ENCODE measurements around the gene PPP2R1A.

PPP2R1A gene

GRCh38 chr19:52189735-52190486 lies at the start of gene PPP2R1A:
Gene PPP2R1A, plus strand, starts transcription at chr19:52190052. Its CDS starts 45 bp downstream, at chr19:52190097.
- TF ChIP-seq GATA2 (IDR thresholded peaks at IDR 0.05; ENCODE audit: low read depth, low read length): peak; percentile 60
- no peak for TF ChIP-seq GATA3 (IDR thresholded peaks at IDR 0.05; ENCODE audit: low read depth, low read length)

- TF ChIP-seq GATA2 (IDR thresholded peaks at IDR 0.05; ENCODE audit: low read depth, low read length) (no peak), GATA3 (IDR thresholded peaks at IDR 0.05; ENCODE audit: low read depth, low read length) (no peak)
These were observed 48.6 kb upstream of the PPP2R1A start for GRCh38 chr19:52141203-52141602.

DNA sequence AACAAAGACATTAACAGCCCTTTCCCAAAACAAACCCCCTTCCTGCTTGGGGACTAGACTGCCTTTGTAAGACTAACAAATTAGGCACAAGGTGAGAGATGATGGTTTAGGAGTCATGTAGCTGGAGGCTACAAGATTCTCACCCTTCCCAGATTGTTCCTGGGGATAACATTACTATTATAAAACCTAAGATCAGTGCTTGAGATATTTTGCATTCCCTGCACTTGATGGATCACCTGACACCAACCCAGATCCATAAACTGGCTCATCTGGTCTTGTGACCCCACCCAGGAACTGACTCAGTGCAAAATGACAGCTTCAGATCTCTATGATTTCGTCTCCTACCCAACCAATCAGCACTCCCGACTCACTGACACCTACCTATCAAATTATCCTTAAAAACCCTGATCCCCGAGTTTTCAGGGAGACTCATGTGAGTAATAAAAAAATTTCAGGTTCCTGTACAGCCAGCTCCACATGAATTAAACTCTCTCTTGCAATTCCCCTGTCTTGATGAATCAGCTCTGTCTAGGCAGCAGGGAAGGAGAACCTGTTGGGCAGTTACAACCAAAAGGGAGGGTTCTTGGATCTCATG lies 47.8 kb upstream of the PPP2R1A start:
- TF ChIP-seq GATA2 (IDR thresholded peaks at IDR 0.05; ENCODE audit: low read depth, low read length) (no peak), GATA3 (IDR thresholded peaks at IDR 0.05; ENCODE audit: low read depth, low read length) (no peak)

DNA sequence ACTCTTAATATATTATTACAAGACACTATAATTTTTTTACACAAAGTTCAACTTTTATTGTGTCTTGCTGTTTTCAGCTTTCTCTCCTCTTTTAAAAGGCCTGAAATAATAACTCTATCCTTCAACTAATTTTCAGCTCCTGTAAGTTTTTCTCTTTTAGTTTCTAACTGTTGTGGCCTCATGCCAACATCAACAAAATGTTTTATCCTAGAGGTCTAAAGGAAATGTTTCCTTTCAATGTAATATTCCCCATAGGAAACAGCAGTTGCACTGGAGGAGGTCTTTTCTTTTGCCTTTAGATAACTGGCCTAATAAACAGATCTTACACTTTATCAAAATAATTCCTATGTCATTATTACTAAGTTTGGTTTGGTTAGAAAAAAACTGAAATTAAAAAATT lies 41.6 kb upstream of the PPP2R1A start:
- no peak for TF ChIP-seq GATA3 (IDR thresholded peaks at IDR 0.05; ENCODE audit: low read depth, low read length)
- TF ChIP-seq GATA2 (IDR thresholded peaks at IDR 0.05; ENCODE audit: low read depth, low read length): no peak

DNA sequence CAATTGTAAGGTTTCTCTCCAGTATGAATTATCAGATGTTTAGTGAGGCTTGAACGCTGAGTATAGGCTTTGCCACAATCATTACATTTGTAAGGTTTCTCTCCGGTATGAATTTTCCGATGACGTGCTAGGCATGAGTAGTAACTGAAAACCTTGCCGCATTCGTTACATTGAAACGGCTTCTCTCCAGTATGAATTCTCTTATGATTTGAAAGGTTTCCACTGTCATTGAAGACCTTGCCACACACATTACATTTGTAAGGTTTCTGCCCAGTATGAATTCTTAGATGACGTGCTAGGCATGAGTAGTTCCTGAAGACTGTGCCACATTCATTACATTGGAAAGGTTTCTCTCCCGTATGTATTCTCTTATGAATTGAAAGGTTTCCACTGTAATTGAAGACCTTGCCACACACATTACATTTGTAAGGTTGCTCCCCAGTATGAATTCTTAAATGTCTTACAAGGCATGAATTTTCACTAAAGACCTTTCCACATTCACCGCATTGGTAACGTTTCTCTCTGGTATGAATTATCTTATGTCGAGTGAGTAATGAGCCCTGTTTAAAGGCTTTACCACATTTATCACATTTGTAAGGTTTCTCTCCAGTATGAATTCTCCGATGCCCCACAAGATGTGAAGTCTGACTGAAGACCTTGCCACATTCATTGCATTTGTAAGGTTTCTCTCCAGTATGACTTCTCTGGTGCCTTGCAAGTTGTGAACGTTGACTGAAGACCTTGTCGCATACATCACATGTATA lies 34.1 kb upstream of the PPP2R1A start:
- no peak for TF ChIP-seq GATA2 (IDR thresholded peaks at IDR 0.05; ENCODE audit: low read depth, low read length)
- TF ChIP-seq GATA3 (IDR thresholded peaks at IDR 0.05; ENCODE audit: low read depth, low read length): no peak

DNA sequence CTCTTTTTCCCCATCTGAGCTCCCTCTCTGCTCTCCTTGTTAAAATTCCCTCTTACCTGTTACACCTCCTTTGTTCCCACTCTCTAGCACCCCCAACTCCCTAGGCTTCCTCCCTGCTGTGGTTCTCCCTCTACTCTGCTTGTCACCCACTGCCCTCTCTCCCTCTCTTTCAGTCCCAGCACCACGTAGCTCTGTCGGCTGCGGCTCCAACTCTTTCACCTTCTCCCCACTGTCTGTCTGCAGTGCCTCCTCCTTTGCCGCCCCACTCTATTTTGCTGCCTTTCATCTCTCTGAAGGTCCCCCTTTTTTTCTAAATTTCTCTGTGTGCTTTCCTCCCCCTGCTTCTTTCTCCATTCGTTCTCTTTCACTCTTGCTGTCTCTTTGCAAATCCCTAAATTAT lies 19.5 kb upstream of the PPP2R1A start:
- TF ChIP-seq GATA3 (IDR thresholded peaks at IDR 0.05; ENCODE audit: low read depth, low read length) (no peak), GATA2 (IDR thresholded peaks at IDR 0.05; ENCODE audit: low read depth, low read length) (no peak)

DNA sequence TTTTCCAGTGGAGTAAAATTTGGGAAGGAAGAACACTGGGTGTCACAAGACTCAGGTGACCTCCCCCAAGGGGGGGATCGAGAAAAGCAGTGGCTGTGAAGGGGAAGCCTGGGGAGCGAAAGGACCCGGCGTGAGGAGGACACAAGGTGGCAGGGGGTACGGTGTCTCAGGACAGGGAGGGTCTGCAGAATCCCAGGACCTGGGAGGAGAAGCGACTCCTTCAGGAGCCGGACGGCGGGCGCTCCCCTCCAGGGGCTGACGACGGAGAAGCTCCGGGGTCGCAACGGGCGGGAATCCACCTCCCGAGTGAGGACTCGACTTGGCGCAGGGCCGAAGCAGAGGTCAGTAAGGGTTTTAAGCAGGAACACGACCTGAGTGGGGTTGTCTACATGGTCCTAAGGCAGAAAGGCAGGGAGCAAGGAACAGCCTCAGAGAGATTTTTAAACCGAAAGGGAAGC lies 19.0 kb upstream of the PPP2R1A start:
- no peak for TF ChIP-seq GATA3 (IDR thresholded peaks at IDR 0.05; ENCODE audit: low read depth, low read length)
- TF ChIP-seq GATA2 (IDR thresholded peaks at IDR 0.05; ENCODE audit: low read depth, low read length): no peak

- TF ChIP-seq GATA3 (IDR thresholded peaks at IDR 0.05; ENCODE audit: low read depth, low read length) (no peak), GATA2 (IDR thresholded peaks at IDR 0.05; ENCODE audit: low read depth, low read length) (no peak)
These were observed 18.3 kb upstream of the PPP2R1A start, which contains the start of gene ZNF836 for GRCh38 chr19:52171321-52172169. Gene ZNF836, minus strand, starts transcription at chr19:52171621. Its CDS starts 3,549 bp downstream, at chr19:52168072.

DNA sequence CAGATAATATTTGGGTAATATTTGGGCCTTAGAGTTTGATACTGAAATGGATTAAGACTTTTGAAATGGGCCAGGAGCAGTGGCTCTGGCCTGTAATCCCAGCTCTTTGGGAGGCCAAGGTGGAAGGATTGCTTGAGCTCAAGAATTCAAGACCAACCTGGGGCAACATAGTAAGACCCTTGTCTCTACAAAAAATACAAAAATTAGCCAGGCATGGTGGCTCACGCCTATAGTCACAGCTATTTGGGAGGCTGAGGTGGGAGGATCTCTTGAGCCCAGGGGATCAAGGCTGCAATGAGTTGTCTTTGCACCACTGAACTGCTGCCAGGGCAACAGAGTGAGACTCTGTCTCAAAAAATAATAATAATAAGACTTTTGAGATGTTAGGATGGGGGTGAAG lies 17.5 kb upstream of the PPP2R1A start:
- TF ChIP-seq GATA2 (IDR thresholded peaks at IDR 0.05; ENCODE audit: low read depth, low read length): no peak

- no peak for TF ChIP-seq GATA2 (IDR thresholded peaks at IDR 0.05; ENCODE audit: low read depth, low read length)
- no peak for TF ChIP-seq GATA3 (IDR thresholded peaks at IDR 0.05; ENCODE audit: low read depth, low read length)
These were observed 13.3 kb upstream of the PPP2R1A start for GRCh38 chr19:52176574-52176973.

GRCh38 chr19:52187407-52187806 lies 2.4 kb upstream of the PPP2R1A start:
- no peak for TF ChIP-seq GATA3 (IDR thresholded peaks at IDR 0.05; ENCODE audit: low read depth, low read length)
- no peak for TF ChIP-seq GATA2 (IDR thresholded peaks at IDR 0.05; ENCODE audit: low read depth, low read length)

GRCh38 chr19:52188822-52189734 lies 774 bp upstream of the PPP2R1A start:
- peak; percentile 43 for TF ChIP-seq GATA3 (IDR thresholded peaks at IDR 0.05; ENCODE audit: low read depth, low read length)
- TF ChIP-seq GATA2 (IDR thresholded peaks at IDR 0.05; ENCODE audit: low read depth, low read length): peak; percentile 91
